Fibroblast of mammary gland (primary cell): ENCODE data around the gene ZSCAN21.
A peak's percentile ranks its signal among the peaks of the same experiment; 100 is the strongest.

Experiments used
- DNase-seq: peaks from one replicate; pipeline ENCODE4 v3.0.0-alpha.2; 2010; ENCODE audit warnings: low read depth
- H3K4me3 ChIP-seq: 2 replicates; pipeline ENCODE4 v1.5.1; 2011; ENCODE audit warnings: low read depth, mild to moderate bottlenecking, low read length, moderate library complexity; ENCODE audit not compliant: control insufficient read depth
- CTCF ChIP-seq: conservative IDR thresholded peaks from 2 replicates; pipeline ENCODE4 v1.5.1; 2011; ENCODE audit warnings: low read depth, low read length, inconsistent platforms; ENCODE audit not compliant: control insufficient read depth, insufficient read depth

Gene ZSCAN21

GRCh38 chr7:100033526-100033925, 16.0 kb upstream of the ZSCAN21 start:
- DNase-seq, result no peak

GRCh38 chr7:100034871-100035510, 14.6 kb upstream of the ZSCAN21 start:
- no peak for TF ChIP-seq CTCF
- peak; percentile 91 for DNase-seq

More at GRCh38 chr7:100033526-100033925, 16.0 kb upstream of the ZSCAN21 start:
- no peak overlapping the region for H3K4me3 ChIP-seq
- TF ChIP-seq CTCF, result no peak

GRCh38 chr7:100035876-100036275, 13.7 kb upstream of the ZSCAN21 start:
- no peak for TF ChIP-seq CTCF
- DNase-seq, result no peak
- H3K4me3 ChIP-seq, result no peak overlapping the region

More at GRCh38 chr7:100034871-100035510, 14.6 kb upstream of the ZSCAN21 start:
- H3K4me3 ChIP-seq, result no peak overlapping the region

GRCh38 chr7:100038326-100038725, 11.2 kb upstream of the ZSCAN21 start:
- no peak overlapping the region for H3K4me3 ChIP-seq
- TF ChIP-seq CTCF, result no peak
- no peak for DNase-seq

- DNase-seq, result no peak
- TF ChIP-seq CTCF, result no peak
- no peak overlapping the region for H3K4me3 ChIP-seq
Measured at GRCh38 chr7:100040575-100040974, 9.0 kb upstream of the ZSCAN21 start.

- no peak for DNase-seq
Measured at GRCh38 chr7:100044718-100045117, 4.9 kb upstream of the ZSCAN21 start.

More at GRCh38 chr7:100044718-100045117, 4.9 kb upstream of the ZSCAN21 start:
- no peak for TF ChIP-seq CTCF
- no peak overlapping the region for H3K4me3 ChIP-seq
